H9 (cell line): ENCODE measurements around the gene GMPR2. TPM values are rescaled to one million over a fixed set of nuclear protein-coding genes. Genes with fewer than 3 reads are reported as not detected.

Experiments
- DNase-seq: peaks from one replicate; pipeline ENCODE4 v3.0.0-alpha.2; 2017
- H2AFZ ChIP-seq: one replicate; pipeline ENCODE4 v1.6.1; 2013; ENCODE audit warnings: mild to moderate bottlenecking, low read length, control low read depth, moderate library complexity
- H2AK5ac ChIP-seq: 2 replicates; pipeline ENCODE4 v1.6.1; 2013; ENCODE audit warnings: low read length, control low read depth, mixed read lengths; ENCODE audit not compliant: insufficient read length
- H2BK120ac ChIP-seq: one replicate; pipeline ENCODE4 v1.6.1; 2013; ENCODE audit warnings: low read depth, mild to moderate bottlenecking, low read length, control low read depth, inconsistent platforms; ENCODE audit not compliant: poor library complexity, severe bottlenecking
- H2BK12ac ChIP-seq: 2 replicates; pipeline ENCODE4 v1.6.1; 2013; ENCODE audit warnings: low read length, control low read depth, mixed read lengths, low read depth; ENCODE audit not compliant: insufficient read length
- H2BK15ac ChIP-seq: 2 replicates; pipeline ENCODE4 v1.6.1; 2013; ENCODE audit warnings: low read depth, low read length, control low read depth
- H2BK20ac ChIP-seq: one replicate; pipeline ENCODE4 v1.6.1; 2013; ENCODE audit warnings: low read depth, mild to moderate bottlenecking, low read length, control low read depth, inconsistent platforms; ENCODE audit not compliant: poor library complexity, severe bottlenecking
- H2BK5ac ChIP-seq: 2 replicates; pipeline ENCODE4 v1.6.1; 2013; ENCODE audit warnings: low read length, control low read depth, mixed read lengths; ENCODE audit not compliant: insufficient read length
- H3K14ac ChIP-seq: 2 replicates; pipeline ENCODE4 v1.6.1; 2013; ENCODE audit warnings: low read length, control low read depth; ENCODE audit not compliant: insufficient read depth
- H3K18ac ChIP-seq: 2 replicates; pipeline ENCODE4 v1.6.1; 2013; ENCODE audit warnings: low read depth, mild to moderate bottlenecking, mixed read lengths, low read length, control low read depth; ENCODE audit not compliant: insufficient read length
- H3K23ac ChIP-seq: 2 replicates; pipeline ENCODE4 v1.6.1; 2013; ENCODE audit warnings: low read length, control low read depth, mixed read lengths, low read depth; ENCODE audit not compliant: insufficient read length
- H3K23me2 ChIP-seq: 2 replicates; pipeline ENCODE4 v1.6.1; 2013; ENCODE audit warnings: low read depth, mild to moderate bottlenecking, mixed read lengths, low read length, control low read depth; ENCODE audit not compliant: insufficient read length, poor library complexity, severe bottlenecking
- H3K27ac ChIP-seq: 2 replicates; pipeline ENCODE4 v1.5.1; 2013; ENCODE audit warnings: low read length, control low read depth, mixed read lengths, low read depth; ENCODE audit not compliant: insufficient read length
- H3K27me3 ChIP-seq: 2 replicates; pipeline ENCODE4 v1.6.1; 2013; ENCODE audit warnings: low read length, control low read depth, inconsistent platforms; ENCODE audit not compliant: insufficient read depth
- H3K4ac ChIP-seq: 2 replicates; pipeline ENCODE4 v1.6.1; 2013; ENCODE audit warnings: low read depth, mild to moderate bottlenecking, control low read depth, inconsistent platforms, low read length, moderate library complexity
- H3K4me1 ChIP-seq: 2 replicates; pipeline ENCODE4 v1.6.1; 2013; ENCODE audit warnings: low read length, control low read depth, inconsistent platforms; ENCODE audit not compliant: insufficient read depth
- H3K4me2 ChIP-seq: 2 replicates; pipeline ENCODE4 v1.6.1; 2013; ENCODE audit warnings: low read length, control low read depth, mixed read lengths; ENCODE audit not compliant: insufficient read length, insufficient read depth
- H3K56ac ChIP-seq: 2 replicates; pipeline ENCODE4 v1.6.1; 2013; ENCODE audit warnings: low read depth, mild to moderate bottlenecking, mixed read lengths, low read length, control low read depth; ENCODE audit not compliant: insufficient read length
- H3K79me1 ChIP-seq: 2 replicates; pipeline ENCODE4 v1.6.1; 2013; ENCODE audit warnings: low read depth, mild to moderate bottlenecking, moderate library complexity, low read length, control low read depth, inconsistent platforms; ENCODE audit not compliant: insufficient read depth, poor library complexity, severe bottlenecking
- H3K79me2 ChIP-seq: 2 replicates; pipeline ENCODE4 v1.6.1; 2013; ENCODE audit warnings: low read length, control low read depth, inconsistent platforms; ENCODE audit not compliant: insufficient read depth
- H3K9ac ChIP-seq: 2 replicates; pipeline ENCODE4 v1.6.1; 2013; ENCODE audit warnings: low read length, control low read depth, mixed read lengths; ENCODE audit not compliant: insufficient read length; ENCODE audit errors: extremely low read depth
- H3K9me3 ChIP-seq: one replicate; pipeline ENCODE4 v1.6.1; 2013; ENCODE audit warnings: low read depth, low read length, inconsistent platforms; ENCODE audit not compliant: control insufficient read depth
- H3T11ph ChIP-seq: one replicate; pipeline ENCODE4 v1.6.1; 2013; ENCODE audit warnings: mild to moderate bottlenecking, low read length, control low read depth, inconsistent platforms
- H4K20me1 ChIP-seq: one replicate; pipeline ENCODE4 v1.6.1; 2013; ENCODE audit not compliant: control insufficient read depth, insufficient read length, insufficient read depth
- H4K5ac ChIP-seq: 2 replicates; pipeline ENCODE4 v1.6.1; 2013; ENCODE audit warnings: low read depth, mild to moderate bottlenecking, mixed read lengths, low read length, control low read depth; ENCODE audit not compliant: insufficient read length
- H4K8ac ChIP-seq: replicated peaks from 2 replicates; pipeline ENCODE4 v1.6.1; 2013; ENCODE audit warnings: low read length, control low read depth, mixed read lengths, low read depth; ENCODE audit not compliant: insufficient read length
- H4K91ac ChIP-seq: 2 replicates; pipeline ENCODE4 v1.6.1; 2013; ENCODE audit warnings: low read depth, mild to moderate bottlenecking, moderate library complexity, mixed read lengths, low read length, control low read depth; ENCODE audit not compliant: insufficient read length
- H3K27ac Mint-ChIP-seq, 3 experiments: 2 replicates in 2 of 3; 3 replicates in 1 of 3; pipeline ENCODE4 v1.8.0; 2020 to 2021; ENCODE audit warnings: mixed read lengths in 3 of 3, mild to moderate bottlenecking in 1 of 3, moderate library complexity in 1 of 3
- H3K27me3 Mint-ChIP-seq: 2 replicates; pipeline ENCODE4 v1.8.0; 2021; ENCODE audit warnings: low read depth, mild to moderate bottlenecking, moderate library complexity, mixed read lengths
- H3K36me3 Mint-ChIP-seq, 3 experiments: 2 replicates in 2 of 3; 3 replicates in 1 of 3; pipeline ENCODE4 v1.8.0; 2020 to 2021; ENCODE audit warnings: low read depth in 3 of 3, mixed read lengths in 3 of 3; ENCODE audit not compliant: insufficient read depth in 1 of 3
- H3K4me1 Mint-ChIP-seq, 2 experiments: 2 replicates each; pipeline ENCODE4 v1.8.0; 2020; ENCODE audit warnings: mixed read lengths in 2 of 2
- H3K4me3 Mint-ChIP-seq, 2 experiments: 2 replicates in 1 of 2; 3 replicates in 1 of 2; pipeline ENCODE4 v1.8.0; 2020 to 2021; ENCODE audit warnings: mild to moderate bottlenecking in 2 of 2, mixed read lengths in 2 of 2, moderate library complexity in 1 of 2
- H3K9me3 Mint-ChIP-seq, 2 experiments: 2 replicates in 1 of 2; 3 replicates in 1 of 2; pipeline ENCODE4 v1.8.0; 2020; ENCODE audit warnings: mild to moderate bottlenecking in 2 of 2, mixed read lengths in 2 of 2, moderate library complexity in 1 of 2
- WGBS: extraction: QIAGEN DNeasy Blood & Tissue Kit; methylation state at CpG from one replicate; pipeline ENCODE4 v1.1.7; 2013; ENCODE audit warnings: missing lambda C conversion rate, low lambda C conversion rate, mixed read lengths; ENCODE audit not compliant: insufficient read length; ENCODE audit errors: extremely low coverage; 5-methylcytosine and 5-hydroxymethylcytosine counted together
- total RNA-seq: library from RNA; stranded (reverse); gene quantifications from 2 replicates; pipeline ENCODE4 v1.2.1, GENCODE V29; 2021
- TF ChIP-seq, protein P1 (sequence below): fragments of 200-600 bp; sonication (generic); conservative IDR thresholded peaks from 3 replicates; pipeline ENCODE4 v1.8.0; 2021; ENCODE audit warnings: antibody characterized with exemption, mild to moderate bottlenecking

GMPR2 gene
- total RNA-seq, 1 experiment from 2014 or later, result 84.7 TPM

DNA sequence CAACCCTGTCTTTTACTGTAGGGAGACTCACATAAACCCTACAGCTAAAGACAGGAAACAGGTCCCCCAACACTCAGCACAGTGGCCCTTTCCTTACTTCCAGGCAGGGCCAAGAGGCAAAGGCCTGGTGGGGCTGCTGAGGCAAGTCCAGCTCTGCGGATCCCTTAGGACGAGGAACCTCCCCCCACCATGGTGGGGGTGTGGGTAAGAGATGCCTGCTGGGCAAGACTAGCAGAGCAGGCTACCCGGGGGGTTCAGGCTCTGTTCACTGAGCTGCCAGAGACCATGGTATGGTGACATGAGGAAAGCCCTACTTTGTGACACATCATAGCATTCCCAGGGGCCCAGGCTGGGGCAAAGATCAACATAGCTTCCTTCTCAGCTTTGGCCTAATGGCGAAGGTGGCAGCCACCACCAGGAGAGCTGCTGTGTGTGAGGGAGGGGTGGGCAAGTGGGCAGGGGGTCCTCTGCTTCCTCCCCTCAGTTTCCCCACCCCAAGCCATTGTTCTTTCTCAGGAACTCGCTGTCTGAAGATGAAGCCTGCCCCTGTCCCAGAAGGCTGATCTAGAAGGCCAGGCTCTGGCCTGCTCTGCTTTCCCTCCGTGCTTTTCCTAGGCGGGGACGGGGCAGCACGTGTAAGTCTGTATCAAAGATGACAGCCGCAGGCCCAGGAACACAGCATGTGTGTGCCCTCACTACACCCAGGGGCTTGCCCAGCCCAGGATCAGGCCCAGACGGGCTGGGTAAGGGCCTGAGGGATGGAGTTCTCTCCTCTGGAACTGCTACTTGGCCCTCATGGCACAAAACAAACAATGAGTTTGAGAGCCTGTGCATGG is 19.8 kb downstream of the GMPR2 start:
- no peaks in the 10 kb centered on the region for H3K4me1 Mint-ChIP-seq
- Histone ChIP-seq H3K23me2 (no peaks in the 10 kb centered on the region), H3K79me1 (no peaks in the 10 kb centered on the region), H2AK5ac (no peak overlapping the region), H3K9me3 (no peaks in the 10 kb centered on the region), H2BK20ac (no peak overlapping the region), H3K27me3 (no peaks in the 10 kb centered on the region), H3K27ac (no peak overlapping the region), H2BK15ac (no peak overlapping the region), H3K18ac (no peak overlapping the region), H3K79me2 (no peaks in the 10 kb centered on the region), H2AFZ (no peak overlapping the region), H3K4me2 (no peak overlapping the region), H4K20me1 (no peaks in the 10 kb centered on the region), H2BK120ac (no peak overlapping the region), H2BK5ac (no peak overlapping the region), H3T11ph (no peak overlapping the region), H4K91ac (no peak overlapping the region), H2BK12ac (no peak overlapping the region), H3K4me1 (no peaks in the 10 kb centered on the region), H4K8ac (no peak overlapping the region), H3K9ac (no peak overlapping the region), H3K23ac (no peak overlapping the region), H3K14ac (no peak overlapping the region), H3K56ac (no peak overlapping the region), H4K5ac (no peak overlapping the region), H3K4ac (no peak overlapping the region)
- no peak overlapping the region for H3K4me3 Mint-ChIP-seq
- H3K9me3 Mint-ChIP-seq, result no peaks in the 10 kb centered on the region
- H3K27me3 Mint-ChIP-seq, result no peaks in the 10 kb centered on the region; the same call in 1 of the 2 replicates
- no peaks in the 10 kb centered on the region for H3K36me3 Mint-ChIP-seq
- TF ChIP-seq, protein P1, sequence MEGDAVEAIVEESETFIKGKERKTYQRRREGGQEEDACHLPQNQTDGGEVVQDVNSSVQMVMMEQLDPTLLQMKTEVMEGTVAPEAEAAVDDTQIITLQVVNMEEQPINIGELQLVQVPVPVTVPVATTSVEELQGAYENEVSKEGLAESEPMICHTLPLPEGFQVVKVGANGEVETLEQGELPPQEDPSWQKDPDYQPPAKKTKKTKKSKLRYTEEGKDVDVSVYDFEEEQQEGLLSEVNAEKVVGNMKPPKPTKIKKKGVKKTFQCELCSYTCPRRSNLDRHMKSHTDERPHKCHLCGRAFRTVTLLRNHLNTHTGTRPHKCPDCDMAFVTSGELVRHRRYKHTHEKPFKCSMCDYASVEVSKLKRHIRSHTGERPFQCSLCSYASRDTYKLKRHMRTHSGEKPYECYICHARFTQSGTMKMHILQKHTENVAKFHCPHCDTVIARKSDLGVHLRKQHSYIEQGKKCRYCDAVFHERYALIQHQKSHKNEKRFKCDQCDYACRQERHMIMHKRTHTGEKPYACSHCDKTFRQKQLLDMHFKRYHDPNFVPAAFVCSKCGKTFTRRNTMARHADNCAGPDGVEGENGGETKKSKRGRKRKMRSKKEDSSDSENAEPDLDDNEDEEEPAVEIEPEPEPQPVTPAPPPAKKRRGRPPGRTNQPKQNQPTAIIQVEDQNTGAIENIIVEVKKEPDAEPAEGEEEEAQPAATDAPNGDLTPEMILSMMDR, result no peak
- H3K27ac Mint-ChIP-seq, result no peak overlapping the region; a peak in 1 of 7 replicates
- no CpG with 5 or more reads among the region's 11 CpGs for WGBS
- no peak for DNase-seq
